ENCODE results near the gene BRCA2.
A peak's percentile ranks its signal among the peaks of the same experiment; 100 is the strongest.
"Not testable (repeated sequence)": the region's sequence is repeated elsewhere in the genome, so short reads cannot be mapped to it uniquely, and the experiment has no call there.

The BRCA2 gene

DNA sequence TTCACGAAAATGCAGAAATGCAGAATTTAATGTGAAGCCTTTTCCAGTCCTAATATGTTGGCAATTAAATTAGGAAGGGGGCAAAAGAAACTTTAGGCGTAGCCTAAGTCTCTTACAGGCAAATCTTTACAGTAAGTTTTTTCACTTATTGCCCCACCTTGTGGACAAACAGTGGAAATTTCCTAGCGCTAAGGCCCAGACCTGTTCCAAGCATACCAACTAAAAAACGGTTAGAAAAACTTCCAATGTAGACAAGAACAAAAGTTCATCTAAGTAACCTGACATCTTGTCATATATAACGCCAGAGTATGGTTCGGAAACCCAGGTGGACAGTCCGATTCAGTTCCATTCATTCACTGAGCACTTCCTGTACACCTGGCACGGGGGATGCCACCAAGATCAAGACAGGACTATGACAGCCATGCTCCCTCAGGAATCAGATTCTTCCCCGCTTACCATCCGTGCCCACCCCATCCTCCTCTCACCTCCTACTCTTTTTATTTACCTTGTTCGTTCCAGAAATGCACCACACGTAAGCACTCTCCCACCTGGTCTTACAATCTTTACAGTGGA is 5.1 kb upstream of the BRCA2 start:
- no peak for DNase-seq (ENCODE audit: low read depth)

- DNase-seq (ENCODE audit: low read depth), result no peak
Measured at GRCh38 chr13:32311188-32311897, 4.0 kb upstream of the BRCA2 start.

- peak; percentile 37 for DNase-seq (ENCODE audit: low read depth)
Measured at GRCh38 chr13:32314271-32315237, 754 bp upstream of the BRCA2 start.

GRCh38 chr13:32316028-32316339 is 676 bp downstream of the BRCA2 start:
- no peak for DNase-seq (ENCODE audit: low read depth)

GRCh38 chr13:32316501-32316900 is 1.2 kb downstream of the BRCA2 start:
- no peak for DNase-seq (ENCODE audit: low read depth)

DNA sequence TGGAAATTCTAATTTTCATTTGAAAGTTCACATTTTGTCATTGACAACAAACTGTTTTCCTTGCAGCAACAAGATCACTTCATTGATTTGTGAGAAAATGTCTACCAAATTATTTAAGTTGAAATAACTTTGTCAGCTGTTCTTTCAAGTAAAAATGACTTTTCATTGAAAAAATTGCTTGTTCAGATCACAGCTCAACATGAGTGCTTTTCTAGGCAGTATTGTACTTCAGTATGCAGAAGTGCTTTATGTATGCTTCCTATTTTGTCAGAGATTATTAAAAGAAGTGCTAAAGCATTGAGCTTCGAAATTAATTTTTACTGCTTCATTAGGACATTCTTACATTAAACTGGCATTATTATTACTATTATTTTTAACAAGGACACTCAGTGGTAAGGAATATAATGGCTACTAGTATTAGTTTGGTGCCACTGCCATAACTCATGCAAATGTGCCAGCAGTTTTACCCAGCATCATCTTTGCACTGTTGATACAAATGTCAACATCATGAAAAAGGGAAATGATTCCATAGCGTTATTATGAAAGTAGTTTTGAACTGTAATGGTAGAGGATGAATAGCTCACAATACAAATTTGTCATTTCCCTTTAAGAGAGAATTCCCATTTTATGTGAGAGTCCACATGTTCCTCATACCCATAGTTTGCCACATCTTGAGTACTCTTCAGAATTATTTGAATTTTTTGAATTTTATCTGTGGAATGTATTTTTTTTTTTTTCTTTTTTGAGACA is 2.6 kb downstream of the BRCA2 start:
- no peak for DNase-seq (ENCODE audit: low read depth)

- DNase-seq (ENCODE audit: low read depth), result no peak
Measured at GRCh38 chr13:32320528-32320927, 5.2 kb downstream of the BRCA2 start.

DNA sequence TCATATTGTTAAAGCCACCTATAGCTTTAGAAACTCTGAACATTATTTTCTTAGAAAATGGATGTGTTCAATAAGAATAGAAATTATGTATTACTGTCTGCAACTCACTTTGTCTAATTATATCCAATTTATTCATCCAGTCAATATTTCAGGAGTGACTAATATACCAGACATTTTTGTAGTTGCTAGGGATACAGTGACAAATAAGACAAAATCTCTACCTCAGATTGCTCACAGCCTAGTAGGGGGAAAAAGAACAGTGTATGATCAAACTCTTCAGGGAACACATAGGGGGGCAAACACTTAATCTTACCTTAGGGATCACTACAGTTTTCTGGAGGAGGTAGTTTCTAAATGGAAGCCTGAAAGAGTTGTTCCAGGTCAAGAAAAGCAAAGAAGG is 8.6 kb downstream of the BRCA2 start:
- DNase-seq (ENCODE audit: low read depth), result no peak

DNA sequence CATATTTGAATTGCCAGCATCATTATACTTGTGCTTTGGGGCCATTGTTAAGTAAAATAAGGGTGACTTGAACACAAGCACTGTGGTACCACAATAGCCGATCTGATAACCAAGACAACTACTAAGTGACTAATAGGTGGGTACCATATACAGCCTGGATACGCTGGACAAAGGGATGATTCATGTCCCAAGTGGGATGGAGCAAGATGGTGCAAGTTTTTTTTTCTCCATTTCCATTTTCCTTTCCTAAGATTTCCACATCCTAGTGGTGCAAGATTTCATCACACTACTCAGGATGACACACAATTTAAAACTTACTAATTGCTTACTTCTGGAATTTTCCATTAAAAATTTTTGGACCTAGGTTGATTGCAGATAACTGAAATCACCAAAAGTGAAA is 15.1 kb downstream of the BRCA2 start:
- no peak for DNase-seq (ENCODE audit: low read depth)

- no peak for DNase-seq (ENCODE audit: low read depth)
Measured at GRCh38 chr13:32334671-32335070, 19.4 kb downstream of the BRCA2 start.

- no peak for DNase-seq (ENCODE audit: low read depth)
Measured at GRCh38 chr13:32340914-32341313, 25.6 kb downstream of the BRCA2 start.

- DNase-seq (ENCODE audit: low read depth), result no peak
Measured at GRCh38 chr13:32347651-32348050, 32.3 kb downstream of the BRCA2 start.

- not testable (repeated sequence) for DNase-seq (ENCODE audit: low read depth)
Measured at GRCh38 chr13:32350839-32351441, 35.6 kb downstream of the BRCA2 start.

DNA sequence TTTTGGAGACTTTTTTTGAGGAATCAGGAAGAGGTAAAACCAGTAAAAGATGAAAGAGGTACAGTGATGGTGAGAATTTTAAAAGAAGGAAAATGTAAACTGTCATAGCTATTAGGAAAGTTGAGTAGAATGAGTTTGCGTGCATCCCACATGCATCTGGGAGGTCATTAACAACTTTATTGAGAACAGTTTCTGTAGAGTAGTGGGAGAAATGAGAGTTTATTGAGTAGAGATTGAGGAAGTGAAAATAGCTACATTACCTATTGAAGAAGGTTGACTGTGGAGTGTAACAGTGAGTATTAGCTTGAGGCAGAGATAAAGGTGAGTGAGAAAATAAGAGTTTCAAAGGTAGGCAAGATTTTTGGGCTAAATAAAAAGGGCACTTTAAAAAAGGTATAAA is 38.7 kb downstream of the BRCA2 start:
- DNase-seq (ENCODE audit: low read depth), result no peak

DNA sequence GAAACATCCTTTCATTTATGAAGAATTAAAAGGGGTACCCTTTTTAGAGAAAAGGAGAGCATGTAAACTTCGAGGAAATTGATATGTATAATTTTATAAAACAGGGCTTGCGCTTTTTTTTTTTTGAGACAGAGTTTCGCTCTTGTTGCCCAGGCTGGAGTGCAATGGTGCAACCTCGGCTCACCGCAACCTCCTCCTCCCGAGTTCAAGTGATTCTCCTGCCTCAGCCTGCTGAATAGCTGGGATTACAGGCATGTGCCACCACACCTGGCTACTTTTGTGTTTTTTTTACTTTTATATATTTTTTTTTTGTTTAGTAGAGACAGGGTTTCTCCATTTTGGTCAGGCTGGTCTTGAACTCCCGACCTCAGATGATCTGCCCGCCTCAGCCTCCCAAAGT is 40.6 kb downstream of the BRCA2 start:
- not testable (repeated sequence) for DNase-seq (ENCODE audit: low read depth)

- no peak for DNase-seq (ENCODE audit: low read depth)
Measured at GRCh38 chr13:32362574-32362973, 47.3 kb downstream of the BRCA2 start.

DNA sequence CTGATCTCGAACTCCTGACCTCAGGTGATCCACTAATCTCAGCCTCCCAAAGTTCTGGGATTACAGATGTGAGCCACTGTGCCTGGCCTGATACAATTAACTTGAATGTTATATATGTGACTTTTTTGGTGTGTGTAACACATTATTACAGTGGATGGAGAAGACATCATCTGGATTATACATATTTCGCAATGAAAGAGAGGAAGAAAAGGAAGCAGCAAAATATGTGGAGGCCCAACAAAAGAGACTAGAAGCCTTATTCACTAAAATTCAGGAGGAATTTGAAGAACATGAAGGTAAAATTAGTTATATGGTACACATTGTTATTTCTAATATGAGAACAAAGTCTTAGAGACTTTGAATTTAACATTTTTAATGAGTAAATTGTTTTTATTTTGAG is 55.5 kb downstream of the BRCA2 start:
- DNase-seq (ENCODE audit: low read depth), result no peak

GRCh38 chr13:32376642-32377415 is 61.5 kb downstream of the BRCA2 start:
- DNase-seq (ENCODE audit: low read depth), result no peak

DNA sequence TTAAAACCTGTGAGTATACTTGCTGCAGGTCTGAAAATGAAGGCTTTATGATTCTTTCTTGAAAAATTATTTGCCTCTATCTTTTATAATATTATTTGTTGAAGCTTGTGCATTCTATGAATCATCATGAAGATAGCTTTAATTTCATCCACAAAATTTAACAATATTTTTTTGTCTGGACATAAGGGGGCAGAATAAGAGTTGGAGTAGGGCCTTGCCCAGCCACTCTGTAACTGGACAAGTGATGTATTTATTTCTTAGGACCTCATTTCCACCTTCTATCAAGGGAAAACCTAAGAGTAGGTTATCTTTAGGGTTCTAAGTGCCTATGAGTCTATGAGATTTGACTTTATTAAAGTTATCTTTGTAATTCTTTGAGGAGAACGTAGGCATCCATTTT is 62.7 kb downstream of the BRCA2 start:
- no peak for DNase-seq (ENCODE audit: low read depth)

- DNase-seq (ENCODE audit: low read depth), result no peak
Measured at GRCh38 chr13:32381539-32381938, 66.2 kb downstream of the BRCA2 start.

All from stimulated activated CD8-positive, alpha-beta memory T cell treated with anti-CD3 and anti-CD28 coated beads, Interleukin-12 subunit alpha, Interleukin-12 subunit beta, amount 100 ng/mL, for 4 hours (primary cell).